Astrocyte of the spinal cord (primary cell): ENCODE data around the gene MEIS2.
A peak's percentile ranks its signal among the peaks of the same experiment; 100 is the strongest.

Source experiments
- DNase-seq: peaks from one replicate; pipeline ENCODE4 v3.0.0; 2011; ENCODE audit warnings: low read depth, low spot score
- H3K4me3 ChIP-seq: 2 replicates; pipeline ENCODE4 v1.5.1; 2011; ENCODE audit warnings: low read depth, mild to moderate bottlenecking, low read length, moderate library complexity
- in situ Hi-C: cut with HindIII; loops from 2 replicates; pipeline ENCODE4 v1.10.0; 2017; ENCODE audit warnings: low sequenced_read_pairs
- TF ChIP-seq, protein P1 (sequence below): IDR thresholded peaks from 2 replicates; pipeline ENCODE4 v1.5.1; 2012; ENCODE audit warnings: low read depth, mild to moderate bottlenecking, low read length, inconsistent platforms

The MEIS2 gene

GRCh38 chr15:37109872-37110572, 9.7 kb upstream of the MEIS2 start:
- in situ Hi-C loops = no loop called here
- DNase-seq = peak; percentile 17
- H3K4me3 ChIP-seq = peak overlapping the region; percentile 40
- TF ChIP-seq, protein P1, sequence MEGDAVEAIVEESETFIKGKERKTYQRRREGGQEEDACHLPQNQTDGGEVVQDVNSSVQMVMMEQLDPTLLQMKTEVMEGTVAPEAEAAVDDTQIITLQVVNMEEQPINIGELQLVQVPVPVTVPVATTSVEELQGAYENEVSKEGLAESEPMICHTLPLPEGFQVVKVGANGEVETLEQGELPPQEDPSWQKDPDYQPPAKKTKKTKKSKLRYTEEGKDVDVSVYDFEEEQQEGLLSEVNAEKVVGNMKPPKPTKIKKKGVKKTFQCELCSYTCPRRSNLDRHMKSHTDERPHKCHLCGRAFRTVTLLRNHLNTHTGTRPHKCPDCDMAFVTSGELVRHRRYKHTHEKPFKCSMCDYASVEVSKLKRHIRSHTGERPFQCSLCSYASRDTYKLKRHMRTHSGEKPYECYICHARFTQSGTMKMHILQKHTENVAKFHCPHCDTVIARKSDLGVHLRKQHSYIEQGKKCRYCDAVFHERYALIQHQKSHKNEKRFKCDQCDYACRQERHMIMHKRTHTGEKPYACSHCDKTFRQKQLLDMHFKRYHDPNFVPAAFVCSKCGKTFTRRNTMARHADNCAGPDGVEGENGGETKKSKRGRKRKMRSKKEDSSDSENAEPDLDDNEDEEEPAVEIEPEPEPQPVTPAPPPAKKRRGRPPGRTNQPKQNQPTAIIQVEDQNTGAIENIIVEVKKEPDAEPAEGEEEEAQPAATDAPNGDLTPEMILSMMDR = no peak

GRCh38 chr15:37109168-37109871, 9.0 kb upstream of the MEIS2 start:
- in situ Hi-C loops = no loop called here

GRCh38 chr15:37108381-37109167, 8.2 kb upstream of the MEIS2 start:
- DNase-seq = no peak
- in situ Hi-C loops = no loop called here
- H3K4me3 ChIP-seq = no peak overlapping the region
- TF ChIP-seq, protein P1 = no peak

More at GRCh38 chr15:37109168-37109871, 9.0 kb upstream of the MEIS2 start:
- TF ChIP-seq, protein P1 = no peak
- no peak for DNase-seq
- no peak overlapping the region for H3K4me3 ChIP-seq

DNA sequence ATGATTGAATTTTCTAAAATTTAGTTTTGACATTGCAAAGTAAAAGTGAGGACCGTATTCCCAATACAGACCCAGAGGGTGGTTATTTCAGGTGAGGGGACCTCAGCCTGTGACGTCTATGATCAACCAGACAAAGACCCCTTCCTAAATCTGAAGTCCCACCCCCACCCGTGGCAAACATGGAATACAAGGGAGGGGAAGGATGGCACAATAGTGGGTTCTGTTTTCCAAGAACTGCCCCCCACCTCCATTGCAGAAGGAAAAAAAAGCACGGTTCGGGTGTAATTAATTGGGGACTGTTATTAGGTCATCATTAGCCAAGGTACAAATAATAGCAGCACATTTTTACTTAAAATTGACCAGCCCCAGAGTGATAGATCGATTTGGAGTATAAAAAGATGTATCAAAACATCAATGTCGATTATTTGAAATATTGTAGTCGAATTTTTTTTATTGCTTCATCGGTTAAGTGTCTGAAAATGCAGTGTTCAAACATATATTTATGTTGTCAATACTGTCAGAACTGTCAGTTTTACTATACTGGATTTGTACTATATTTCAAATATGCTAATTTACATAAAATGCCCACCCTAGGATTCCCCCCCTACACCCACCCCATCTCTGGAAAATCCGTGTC, 7.5 kb upstream of the MEIS2 start:
- no peak for DNase-seq
- TF ChIP-seq, protein P1 = no peak
- in situ Hi-C loops = no loop called here
- H3K4me3 ChIP-seq = no peak overlapping the region

DNA sequence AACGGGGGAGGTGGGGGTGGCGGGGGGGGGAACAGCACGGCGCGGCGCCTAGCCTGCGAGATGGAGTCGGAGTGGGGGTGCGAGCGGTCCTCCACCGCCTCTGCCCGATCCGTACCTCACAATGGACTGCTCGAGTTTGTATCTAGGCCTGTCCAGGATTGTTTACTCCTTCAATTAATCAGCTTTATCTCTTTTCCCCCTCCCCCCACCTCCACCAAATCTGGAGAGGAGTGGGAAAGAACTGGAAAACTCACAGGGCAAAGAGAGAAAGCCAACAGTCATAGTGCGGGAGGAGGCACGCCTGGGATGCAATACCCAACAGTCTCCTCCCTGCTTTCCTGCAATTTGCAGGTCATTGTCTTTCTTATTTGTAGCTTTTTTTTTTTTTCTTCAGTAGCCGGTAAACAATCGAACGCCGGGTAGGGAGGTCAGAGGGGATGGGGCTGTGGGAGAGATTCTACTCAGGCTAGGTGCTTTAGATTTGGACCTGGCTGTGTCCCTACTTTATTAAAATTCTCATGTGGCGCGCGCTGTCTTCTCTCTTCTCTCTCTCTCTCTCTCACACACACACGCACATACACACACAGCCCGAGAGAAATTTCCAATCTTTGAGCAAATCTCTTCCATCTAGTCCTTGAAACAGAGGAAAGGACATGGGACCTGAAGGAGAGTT, 6.9 kb upstream of the MEIS2 start:
- in situ Hi-C loops = no loop called here
- no peak overlapping the region for H3K4me3 ChIP-seq
- no peak for DNase-seq
- TF ChIP-seq, protein P1 = no peak
